PC-9 (cell line): ENCODE measurements around the gene AFAP1. TPM values are rescaled to one million over a fixed set of nuclear protein-coding genes. Genes with fewer than 3 reads are reported as not detected.

Experiments used
- BruUV-seq: library from RNA; stranded (reverse); fragments of 400-500 nt; replicated peaks from 2 replicates; lab custom pipeline; 2021; lab: Mats Ljungman, UMichigan
- CTCF ChIA-PET: fragments of 300-600 bp; sonication (Branson Sonifier 250); formaldehyde crosslinking; loops from one replicate; lab custom pipeline; 2022; ENCODE audit warnings: antibody characterized with exemption; lab: Charles Lee
- POLR2A ChIA-PET: fragments of 300-600 bp; sonication (Branson Sonifier 250); formaldehyde crosslinking; loops from one replicate; lab custom pipeline; 2022; ENCODE audit warnings: antibody characterized with exemption; ENCODE audit not compliant: unreplicated experiment; lab: Charles Lee
- DNase-seq, 2 experiments: peaks; one replicate each; pipeline versions ENCODE4 v3.0.0 to v3.0.0-alpha.2; 2015 to 2022; ENCODE audit warnings: mixed read lengths in 1 of 2
- H2AFZ ChIP-seq: fragments of 200-600 bp; sonication (generic); 2 replicates; pipeline ENCODE4 v1.8.1; 2017; ENCODE audit warnings: antibody characterized with exemption
- H3F3A ChIP-seq: fragments of 200-600 bp; sonication (generic); 2 replicates; pipeline ENCODE4 v1.8.1; 2017; ENCODE audit warnings: antibody characterized with exemption, mild to moderate bottlenecking, low read depth; ENCODE audit not compliant: insufficient read depth
- H3K27ac ChIP-seq: fragments of 200-600 bp; sonication (generic); 2 replicates; pipeline ENCODE4 v1.6.1; 2016; ENCODE audit warnings: mixed run types
- H3K27me3 ChIP-seq: fragments of 200-600 bp; sonication (generic); 2 replicates; pipeline ENCODE4 v1.6.1; 2016; ENCODE audit warnings: low read depth, mixed run types; ENCODE audit not compliant: insufficient read depth
- H3K36me3 ChIP-seq: fragments of 200-600 bp; sonication (generic); 2 replicates; pipeline ENCODE4 v1.6.1; 2016; ENCODE audit warnings: low read depth, mixed run types
- H3K4me1 ChIP-seq: fragments of 200-600 bp; sonication (generic); replicated peaks from 2 replicates; pipeline ENCODE4 v1.6.1; 2016; ENCODE audit warnings: mixed run types; ENCODE audit not compliant: insufficient read depth
- H3K4me2 ChIP-seq: fragments of 200-600 bp; sonication (generic); 2 replicates; pipeline ENCODE4 v1.6.1; 2017; ENCODE audit warnings: mixed run types
- H3K4me3 ChIP-seq: fragments of 200-600 bp; sonication (generic); 2 replicates; pipeline ENCODE4 v1.6.1; 2016; ENCODE audit warnings: mixed run types
- H3K79me2 ChIP-seq: fragments of 200-600 bp; sonication (generic); 2 replicates; pipeline ENCODE4 v1.6.1; 2017; ENCODE audit warnings: low read depth, mixed run types
- H3K9me2 ChIP-seq: fragments of 200-600 bp; sonication (generic); 2 replicates; pipeline ENCODE4 v1.8.1; 2017; ENCODE audit warnings: mild to moderate bottlenecking; ENCODE audit not compliant: insufficient read depth
- H3K9me3 ChIP-seq: fragments of 200-600 bp; sonication (generic); 2 replicates; pipeline ENCODE4 v1.8.1; 2016; ENCODE audit warnings: low read depth; ENCODE audit not compliant: insufficient read depth
- H4K20me1 ChIP-seq: fragments of 200-600 bp; sonication (generic); 2 replicates; pipeline ENCODE4 v1.8.1; 2017; ENCODE audit not compliant: insufficient read depth
- CTCF ChIP-seq: fragments of 200-600 bp; sonication (generic); conservative IDR thresholded peaks from 2 replicates; pipeline ENCODE4 v1.6.1; 2017; ENCODE audit warnings: mixed run types, antibody characterized with exemption, mild to moderate bottlenecking, moderate library complexity
- EZH2 ChIP-seq: fragments of 200-600 bp; sonication (generic); IDR thresholded peaks from 2 replicates; pipeline ENCODE4 v1.8.0; 2017; ENCODE audit warnings: antibody characterized with exemption, low read depth
- intact Hi-C: fragments of 100-400 bp; cut with micrococcal nuclease; formaldehyde crosslinking; loops from one replicate; pipeline ENCODE4 v1.10.0; 2022; ENCODE audit not compliant: unreplicated experiment
- total RNA-seq: library from RNA; stranded (reverse); gene quantifications from 2 replicates; pipeline ENCODE4 v1.2.3, GENCODE V29; 2021

AFAP1 gene
- total RNA-seq, 1 experiment from 2014 or later: 69.6 TPM

- peaks cover 92% of the 10 kb centered on the region for H3K4me1 ChIP-seq
- no peaks in the 10 kb centered on the region for H3K9me2 ChIP-seq
- H3K79me2 ChIP-seq: 0 out of 2 replicates have a peak, but pooled peaks cover 7% of the 10 kb centered on the region
- ChIA-PET POLR2A (no interaction called here), CTCF (no interaction called here)
- peak overlapping the region; percentile 95 for H3K27ac ChIP-seq
- intact Hi-C loops: loop anchor here (2.0 kb wide), 2 partner anchors 15 to 39 kb away; no protein-coding TSS in a partner anchor
- BruUV-seq: no TSS peak
- H3K4me2 ChIP-seq: peak overlapping the region; percentile 66
- no peak for TF ChIP-seq CTCF
- TF ChIP-seq EZH2: no peak
- H3K4me3 ChIP-seq: no peak overlapping the region
- no peaks in the 10 kb centered on the region for H4K20me1 ChIP-seq
- no peaks in the 10 kb centered on the region for H3K36me3 ChIP-seq
- no peaks in the 10 kb centered on the region for H3K9me3 ChIP-seq
- no peaks in the 10 kb centered on the region for H3K27me3 ChIP-seq
- no peak for DNase-seq
- peaks cover 63% of the 10 kb centered on the region for H3F3A ChIP-seq
- no peak overlapping the region for H2AFZ ChIP-seq
Measured at GRCh38 chr4:7963691-7964090, 24.0 kb upstream of the AFAP1 start.

GRCh38 chr4:7962609-7963508, 23.2 kb upstream of the AFAP1 start:
- H3K4me2 ChIP-seq: no peak overlapping the region
- TF ChIP-seq CTCF (no peak), EZH2 (no peak)
- BruUV-seq: no TSS peak
- no peaks in the 10 kb centered on the region for H3K9me2 ChIP-seq
- ChIA-PET CTCF (no interaction called here), POLR2A (no interaction called here)
- H3K79me2 ChIP-seq: no peaks in the 10 kb centered on the region
- no peak overlapping the region for H3K27ac ChIP-seq
- DNase-seq: no peak
- intact Hi-C loops: no loop called here
- no peaks in the 10 kb centered on the region for H3K9me3 ChIP-seq
- H2AFZ ChIP-seq: no peak overlapping the region
- peaks cover 55% of the 10 kb centered on the region for H3F3A ChIP-seq
- no peaks in the 10 kb centered on the region for H3K27me3 ChIP-seq
- peaks cover 92% of the 10 kb centered on the region for H3K4me1 ChIP-seq
- H3K36me3 ChIP-seq: no peaks in the 10 kb centered on the region
- no peak overlapping the region for H3K4me3 ChIP-seq
- H4K20me1 ChIP-seq: no peaks in the 10 kb centered on the region

- peaks cover 94% of the 10 kb centered on the region for H3K4me1 ChIP-seq
- no peak overlapping the region; the same call in 1 of the 2 replicates for H3K4me3 ChIP-seq
- H3K36me3 ChIP-seq: no peaks in the 10 kb centered on the region
- no peaks in the 10 kb centered on the region for H4K20me1 ChIP-seq
- peak overlapping the region; percentile 41 for H3K4me2 ChIP-seq
- BruUV-seq: no TSS peak
- no peaks in the 10 kb centered on the region for H3K9me2 ChIP-seq
- DNase-seq: peak; percentile 75 to 96
- ChIA-PET POLR2A (no interaction called here), CTCF (no interaction called here)
- no peaks in the 10 kb centered on the region for H3K79me2 ChIP-seq
- intact Hi-C loops: no loop called here
- no peaks in the 10 kb centered on the region for H3K27me3 ChIP-seq
- H3K27ac ChIP-seq: peak overlapping the region; percentile 75
- H3K9me3 ChIP-seq: no peaks in the 10 kb centered on the region
- peaks cover 66% of the 10 kb centered on the region for H3F3A ChIP-seq
- TF ChIP-seq CTCF: no peak
- no peak for TF ChIP-seq EZH2
- H2AFZ ChIP-seq: no peak overlapping the region
Measured at GRCh38 chr4:7960790-7961655, 21.4 kb upstream of the AFAP1 start.
